Measurements from ENCODE around the gene IL4R.

IL4R gene

GRCh38 chr16:27353853-27354252 lies 40.1 kb downstream of the IL4R start:
- Histone ChIP-seq H3K4me3 (ENCODE audit: low read depth in 1 of 2, low read length in 2 of 2) (no peak overlapping the region), H3K36me3 (ENCODE audit: control insufficient read depth in 1 of 2, insufficient read depth in 2 of 2, low read length in 2 of 2) (peaks cover 63 to 84% of the 10 kb centered on the region in 2 donors), H3K9ac (ENCODE audit: low read depth in 1 of 2, low read length in 2 of 2) (no peak overlapping the region), H3K27ac (ENCODE audit: low read depth, low read length) (no peak overlapping the region), H3K4me1 (ENCODE audit: control insufficient read depth in 1 of 2, insufficient read depth in 2 of 2, low read length in 2 of 2) (no peaks in the 10 kb centered on the region), H3K9me3 (ENCODE audit: control insufficient read depth in 1 of 2, low read length in 2 of 2) (no peaks in the 10 kb centered on the region), H3K27me3 (ENCODE audit: control insufficient read depth in 1 of 2, insufficient read depth in 2 of 2, low read length in 2 of 2) (no peaks in the 10 kb centered on the region)

DNA sequence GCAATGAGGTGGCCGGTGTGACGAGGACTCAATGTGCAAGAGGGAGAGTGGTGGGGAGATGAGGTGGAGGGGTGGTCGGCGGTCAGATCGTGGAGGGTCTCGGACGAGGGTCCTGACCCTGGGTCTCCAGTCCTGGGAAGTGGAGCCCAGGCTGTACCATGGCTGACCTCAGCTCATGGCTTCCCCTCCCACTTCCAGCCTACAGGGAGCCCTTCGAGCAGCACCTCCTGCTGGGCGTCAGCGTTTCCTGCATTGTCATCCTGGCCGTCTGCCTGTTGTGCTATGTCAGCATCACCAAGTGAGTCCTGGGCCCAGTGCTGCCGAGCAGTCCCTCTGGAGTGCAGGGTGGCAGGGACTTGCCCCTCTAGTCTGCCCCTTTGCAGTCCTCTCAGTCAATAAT lies 41.8 kb downstream of the IL4R start:
- Histone ChIP-seq H3K27ac (ENCODE audit: low read depth, low read length) (no peak overlapping the region), H3K36me3 (ENCODE audit: control insufficient read depth in 1 of 2, insufficient read depth in 2 of 2, low read length in 2 of 2) (peaks cover 61 to 82% of the 10 kb centered on the region in 2 donors), H3K4me3 (ENCODE audit: low read depth in 1 of 2, low read length in 2 of 2) (no peak overlapping the region), H3K27me3 (ENCODE audit: control insufficient read depth in 1 of 2, insufficient read depth in 2 of 2, low read length in 2 of 2) (no peaks in the 10 kb centered on the region), H3K9ac (ENCODE audit: low read depth in 1 of 2, low read length in 2 of 2) (no peak overlapping the region), H3K9me3 (ENCODE audit: control insufficient read depth in 1 of 2, low read length in 2 of 2) (no peaks in the 10 kb centered on the region), H3K4me1 (ENCODE audit: control insufficient read depth in 1 of 2, insufficient read depth in 2 of 2, low read length in 2 of 2) (no peaks in the 10 kb centered on the region)

GRCh38 chr16:27356794-27357193 lies 43.0 kb downstream of the IL4R start:
- H3K36me3 ChIP-seq (ENCODE audit: control insufficient read depth in 1 of 2, insufficient read depth in 2 of 2, low read length in 2 of 2), result peaks cover 56 to 76% of the 10 kb centered on the region in 2 donors
- no peak overlapping the region for H3K4me3 ChIP-seq (ENCODE audit: low read depth in 1 of 2, low read length in 2 of 2)
- H3K9ac ChIP-seq (ENCODE audit: low read depth in 1 of 2, low read length in 2 of 2), result no peak overlapping the region
- H3K4me1 ChIP-seq (ENCODE audit: control insufficient read depth in 1 of 2, insufficient read depth in 2 of 2, low read length in 2 of 2), result no peaks in the 10 kb centered on the region
- no peak overlapping the region for H3K27ac ChIP-seq (ENCODE audit: low read depth, low read length)
- H3K27me3 ChIP-seq (ENCODE audit: control insufficient read depth in 1 of 2, insufficient read depth in 2 of 2, low read length in 2 of 2), result no peaks in the 10 kb centered on the region
- H3K9me3 ChIP-seq (ENCODE audit: control insufficient read depth in 1 of 2, low read length in 2 of 2), result no peaks in the 10 kb centered on the region

- Histone ChIP-seq H3K36me3 (ENCODE audit: control insufficient read depth in 1 of 2, insufficient read depth in 2 of 2, low read length in 2 of 2) (peaks cover 40 to 69% of the 10 kb centered on the region in 2 donors), H3K27me3 (ENCODE audit: control insufficient read depth in 1 of 2, insufficient read depth in 2 of 2, low read length in 2 of 2) (no peaks in the 10 kb centered on the region), H3K9me3 (ENCODE audit: control insufficient read depth in 1 of 2, low read length in 2 of 2) (no peaks in the 10 kb centered on the region), H3K27ac (ENCODE audit: low read depth, low read length) (no peak overlapping the region), H3K9ac (ENCODE audit: low read depth in 1 of 2, low read length in 2 of 2) (no peak overlapping the region), H3K4me1 (ENCODE audit: control insufficient read depth in 1 of 2, insufficient read depth in 2 of 2, low read length in 2 of 2) (peaks cover 13 to 14% of the 10 kb centered on the region in 2 donors), H3K4me3 (ENCODE audit: low read depth in 1 of 2, low read length in 2 of 2) (no peak overlapping the region)
Measured at GRCh38 chr16:27359051-27359450, 45.3 kb downstream of the IL4R start.

DNA sequence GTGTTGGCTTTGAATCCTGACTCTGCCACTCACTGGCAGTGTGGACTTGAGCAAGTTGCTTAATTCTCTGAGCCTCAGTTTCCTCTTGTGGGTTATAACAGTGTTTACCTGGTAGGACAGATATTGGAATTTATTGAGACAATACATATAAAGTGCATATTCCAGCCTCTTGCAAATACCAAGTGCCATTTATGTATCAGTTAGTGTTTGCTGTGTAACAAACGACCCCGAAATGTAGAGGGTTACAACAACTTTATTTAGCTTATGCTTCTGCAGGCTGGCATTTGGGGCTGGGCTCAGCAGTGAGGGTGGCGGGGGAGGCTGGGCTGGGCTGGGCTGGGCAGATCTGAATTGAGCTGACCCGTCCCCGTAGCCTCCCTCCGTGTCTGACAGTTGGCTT lies 45.8 kb downstream of the IL4R start:
- H3K9me3 ChIP-seq (ENCODE audit: control insufficient read depth in 1 of 2, low read length in 2 of 2), result no peaks in the 10 kb centered on the region
- H3K4me3 ChIP-seq (ENCODE audit: low read depth in 1 of 2, low read length in 2 of 2), result no peak overlapping the region
- no peak overlapping the region for H3K27ac ChIP-seq (ENCODE audit: low read depth, low read length)
- H3K4me1 ChIP-seq (ENCODE audit: control insufficient read depth in 1 of 2, insufficient read depth in 2 of 2, low read length in 2 of 2), result peaks cover 18% of the 10 kb centered on the region in 2 donors
- peaks cover 34 to 64% of the 10 kb centered on the region in 2 donors for H3K36me3 ChIP-seq (ENCODE audit: control insufficient read depth in 1 of 2, insufficient read depth in 2 of 2, low read length in 2 of 2)
- no peaks in the 10 kb centered on the region for H3K27me3 ChIP-seq (ENCODE audit: control insufficient read depth in 1 of 2, insufficient read depth in 2 of 2, low read length in 2 of 2)
- no peak overlapping the region for H3K9ac ChIP-seq (ENCODE audit: low read depth in 1 of 2, low read length in 2 of 2)

DNA sequence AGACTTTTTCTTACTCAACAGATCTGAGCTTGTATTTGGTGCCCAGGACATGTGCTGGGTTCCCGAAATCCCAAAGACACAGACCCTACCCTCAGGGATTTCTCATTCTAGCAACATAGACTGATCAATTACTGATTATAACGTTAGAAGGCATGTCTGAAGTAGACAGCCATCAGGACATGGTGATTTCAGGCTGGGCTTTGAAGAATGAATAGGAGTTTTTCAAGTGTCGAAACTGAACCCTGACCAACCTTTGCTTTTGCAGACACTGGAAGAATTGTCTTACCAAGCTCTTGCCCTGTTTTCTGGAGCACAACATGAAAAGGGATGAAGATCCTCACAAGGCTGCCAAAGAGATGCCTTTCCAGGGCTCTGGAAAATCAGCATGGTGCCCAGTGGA lies 48.2 kb downstream of the IL4R start:
- Histone ChIP-seq H3K36me3 (ENCODE audit: control insufficient read depth in 1 of 2, insufficient read depth in 2 of 2, low read length in 2 of 2) (peaks cover 21 to 44% of the 10 kb centered on the region in 2 donors), H3K9me3 (ENCODE audit: control insufficient read depth in 1 of 2, low read length in 2 of 2) (no peaks in the 10 kb centered on the region), H3K4me3 (ENCODE audit: low read depth in 1 of 2, low read length in 2 of 2) (no peak overlapping the region), H3K27ac (ENCODE audit: low read depth, low read length) (no peak overlapping the region), H3K4me1 (ENCODE audit: control insufficient read depth in 1 of 2, insufficient read depth in 2 of 2, low read length in 2 of 2) (peaks cover 21 to 22% of the 10 kb centered on the region in 2 donors), H3K9ac (ENCODE audit: low read depth in 1 of 2, low read length in 2 of 2) (no peak overlapping the region), H3K27me3 (ENCODE audit: control insufficient read depth in 1 of 2, insufficient read depth in 2 of 2, low read length in 2 of 2) (no peaks in the 10 kb centered on the region)

GRCh38 chr16:27362570-27363245 lies 48.9 kb downstream of the IL4R start:
- H3K27ac ChIP-seq (ENCODE audit: low read depth, low read length), result no peak overlapping the region
- peaks cover 21 to 42% of the 10 kb centered on the region in 2 donors for H3K36me3 ChIP-seq (ENCODE audit: control insufficient read depth in 1 of 2, insufficient read depth in 2 of 2, low read length in 2 of 2)

DNA sequence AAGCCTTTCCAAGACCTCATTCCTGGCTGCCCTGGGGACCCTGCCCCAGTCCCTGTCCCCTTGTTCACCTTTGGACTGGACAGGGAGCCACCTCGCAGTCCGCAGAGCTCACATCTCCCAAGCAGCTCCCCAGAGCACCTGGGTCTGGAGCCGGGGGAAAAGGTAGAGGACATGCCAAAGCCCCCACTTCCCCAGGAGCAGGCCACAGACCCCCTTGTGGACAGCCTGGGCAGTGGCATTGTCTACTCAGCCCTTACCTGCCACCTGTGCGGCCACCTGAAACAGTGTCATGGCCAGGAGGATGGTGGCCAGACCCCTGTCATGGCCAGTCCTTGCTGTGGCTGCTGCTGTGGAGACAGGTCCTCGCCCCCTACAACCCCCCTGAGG lies 49.5 kb downstream of the IL4R start:
- Histone ChIP-seq H3K9ac (ENCODE audit: low read depth in 1 of 2, low read length in 2 of 2) (no peak overlapping the region), H3K27me3 (ENCODE audit: control insufficient read depth in 1 of 2, insufficient read depth in 2 of 2, low read length in 2 of 2) (no peaks in the 10 kb centered on the region), H3K36me3 (ENCODE audit: control insufficient read depth in 1 of 2, insufficient read depth in 2 of 2, low read length in 2 of 2) (peaks cover 19 to 40% of the 10 kb centered on the region in 2 donors), H3K9me3 (ENCODE audit: control insufficient read depth in 1 of 2, low read length in 2 of 2) (no peaks in the 10 kb centered on the region), H3K4me1 (ENCODE audit: control insufficient read depth in 1 of 2, insufficient read depth in 2 of 2, low read length in 2 of 2) (peaks cover 27 to 31% of the 10 kb centered on the region in 2 donors), H3K4me3 (ENCODE audit: low read depth in 1 of 2, low read length in 2 of 2) (no peak overlapping the region), H3K27ac (ENCODE audit: low read depth, low read length) (no peak overlapping the region)

More at GRCh38 chr16:27362570-27363245, 48.9 kb downstream of the IL4R start:
- Histone ChIP-seq H3K9ac (ENCODE audit: low read depth in 1 of 2, low read length in 2 of 2) (no peak overlapping the region), H3K4me1 (ENCODE audit: control insufficient read depth in 1 of 2, insufficient read depth in 2 of 2, low read length in 2 of 2) (peaks cover 24 to 27% of the 10 kb centered on the region in 2 donors), H3K9me3 (ENCODE audit: control insufficient read depth in 1 of 2, low read length in 2 of 2) (no peaks in the 10 kb centered on the region), H3K4me3 (ENCODE audit: low read depth in 1 of 2, low read length in 2 of 2) (no peak overlapping the region), H3K27me3 (ENCODE audit: control insufficient read depth in 1 of 2, insufficient read depth in 2 of 2, low read length in 2 of 2) (no peaks in the 10 kb centered on the region)

DNA sequence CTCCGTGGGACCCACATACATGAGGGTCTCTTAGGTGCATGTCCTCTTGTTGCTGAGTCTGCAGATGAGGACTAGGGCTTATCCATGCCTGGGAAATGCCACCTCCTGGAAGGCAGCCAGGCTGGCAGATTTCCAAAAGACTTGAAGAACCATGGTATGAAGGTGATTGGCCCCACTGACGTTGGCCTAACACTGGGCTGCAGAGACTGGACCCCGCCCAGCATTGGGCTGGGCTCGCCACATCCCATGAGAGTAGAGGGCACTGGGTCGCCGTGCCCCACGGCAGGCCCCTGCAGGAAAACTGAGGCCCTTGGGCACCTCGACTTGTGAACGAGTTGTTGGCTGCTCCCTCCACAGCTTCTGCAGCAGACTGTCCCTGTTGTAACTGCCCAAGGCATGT lies 50.0 kb downstream of the IL4R start:
- Histone ChIP-seq H3K27ac (ENCODE audit: low read depth, low read length) (no peak overlapping the region), H3K4me3 (ENCODE audit: low read depth in 1 of 2, low read length in 2 of 2) (no peak overlapping the region), H3K4me1 (ENCODE audit: control insufficient read depth in 1 of 2, insufficient read depth in 2 of 2, low read length in 2 of 2) (peaks cover 27 to 31% of the 10 kb centered on the region in 2 donors), H3K9ac (ENCODE audit: low read depth in 1 of 2, low read length in 2 of 2) (no peak overlapping the region), H3K9me3 (ENCODE audit: control insufficient read depth in 1 of 2, low read length in 2 of 2) (no peaks in the 10 kb centered on the region), H3K36me3 (ENCODE audit: control insufficient read depth in 1 of 2, insufficient read depth in 2 of 2, low read length in 2 of 2) (peaks cover 13 to 34% of the 10 kb centered on the region in 2 donors), H3K27me3 (ENCODE audit: control insufficient read depth in 1 of 2, insufficient read depth in 2 of 2, low read length in 2 of 2) (no peaks in the 10 kb centered on the region)

- Histone ChIP-seq H3K27ac (ENCODE audit: low read depth, low read length) (no peak overlapping the region), H3K4me3 (ENCODE audit: low read depth in 1 of 2, low read length in 2 of 2) (no peak overlapping the region), H3K9ac (ENCODE audit: low read depth in 1 of 2, low read length in 2 of 2) (no peak overlapping the region), H3K4me1 (ENCODE audit: control insufficient read depth in 1 of 2, insufficient read depth in 2 of 2, low read length in 2 of 2) (peaks cover 27 to 31% of the 10 kb centered on the region in 2 donors), H3K27me3 (ENCODE audit: control insufficient read depth in 1 of 2, insufficient read depth in 2 of 2, low read length in 2 of 2) (no peaks in the 10 kb centered on the region), H3K36me3 (ENCODE audit: control insufficient read depth in 1 of 2, insufficient read depth in 2 of 2, low read length in 2 of 2) (peaks cover 5 to 26% of the 10 kb centered on the region in 2 donors), H3K9me3 (ENCODE audit: control insufficient read depth in 1 of 2, low read length in 2 of 2) (no peaks in the 10 kb centered on the region)
Measured at GRCh38 chr16:27364493-27365141, 50.8 kb downstream of the IL4R start.

Measured in duodenal mucosa (tissue), 2 donors.